Transverse colon (tissue), 4 donors: Measurements from ENCODE around the gene OR2AT4. TPM values are rescaled to one million over a fixed set of nuclear protein-coding genes. Genes with fewer than 3 reads are reported as not detected.

Experiments
- DNase-seq: peaks from one replicate; pipeline ENCODE4 v3.0.0-alpha.2; 2019
- H3K27ac ChIP-seq, 4 donors: fragments of 200-600 bp; sonication (generic); 2 replicates each; pipeline ENCODE4 v1.5.1; 2016 to 2018; ENCODE audit warnings: inconsistent platforms in 4 of 4
- H3K27me3 ChIP-seq: fragments of 200-600 bp; sonication (generic); 2 replicates; pipeline ENCODE4 v1.5.1; 2017; ENCODE audit warnings: inconsistent platforms
- H3K36me3 ChIP-seq, 4 donors: fragments of 200-600 bp; sonication (generic); 2 replicates each; pipeline ENCODE4 v1.5.1; 2017 to 2019; ENCODE audit warnings: inconsistent platforms in 4 of 4
- H3K4me1 ChIP-seq, 4 donors: fragments of 200-600 bp; sonication (generic); 2 replicates each; pipeline ENCODE4 v1.5.1; 2017 to 2020; ENCODE audit warnings: inconsistent platforms in 4 of 4
- H3K4me3 ChIP-seq, 4 donors: fragments of 200-600 bp; sonication (generic); 1 replicate in 1 of 4; 2 replicates in 3 of 4; pipeline versions ENCODE4 v1.5.1 to v1.6.1; 2017 to 2019; ENCODE audit warnings: inconsistent platforms in 4 of 4
- H3K9me3 ChIP-seq, 2 donors: fragments of 200-600 bp; sonication (generic); 2 replicates each; pipeline ENCODE4 v1.5.1; 2017 to 2019; ENCODE audit warnings: inconsistent platforms in 2 of 2
- EP300 ChIP-seq: sonication (generic); formaldehyde crosslinking; IDR thresholded peaks from one replicate; pipeline ENCODE4 v1.6.1; 2017; ENCODE audit warnings: antibody characterized with exemption, low read depth
- POLR2A ChIP-seq: fragments of 450-650 bp; IDR thresholded peaks from one replicate; pipeline ENCODE4 v1.6.1; 2016; ENCODE audit warnings: antibody characterized with exemption, mild to moderate bottlenecking, moderate library complexity
- POLR2AphosphoS5 ChIP-seq, 3 donors: sonication (generic); formaldehyde crosslinking; IDR thresholded peaks; one replicate each; pipeline ENCODE4 v1.6.1; 2016; ENCODE audit warnings: antibody characterized with exemption in 3 of 3
- WGBS, 2 donors: methylation state at CpG; one replicate each; pipeline ENCODE4 v1.1.5; 2018; ENCODE audit warnings: low coverage in 1 of 2; 5-methylcytosine and 5-hydroxymethylcytosine counted together
- in situ Hi-C, 4 donors: fragments of 200-750 bp; cut with MboI; loops; one replicate each; pipeline versions ENCODE4 v1.15.0 to v1.15.1; 2017; ENCODE audit warnings: low sequenced_read_pairs in 3 of 4, low pct_ligation_motif_present in 1 of 4, low pct_unique_long_range_greater_than_20kb in 1 of 4
- intact Hi-C: fragments of 100-400 bp; cut with DNase I; formaldehyde crosslinking; loops from one replicate; pipeline ENCODE4 v1.15.1; 2023; ENCODE audit warnings: low total_unique reads
- total RNA-seq, 4 donors: library from RNA; depleted of rRNA; stranded (reverse); fragments of >200 nt; gene quantifications; one replicate each; pipeline ENCODE4 v1.1.0, GENCODE V29; 2016
- TF ChIP-seq, protein P1 (sequence below), 5 experiments: fragments of 200-600 bp in 3 of 5; fragments of 450-650 bp in 2 of 5; sonication (generic) in 3 of 5; IDR thresholded peaks; 1 replicate in 2 of 5; 2 replicates in 3 of 5; pipeline ENCODE4 v1.5.1; 2016 to 2017; ENCODE audit warnings: antibody characterized with exemption in 5 of 5, inconsistent platforms in 3 of 5, mild to moderate bottlenecking in 2 of 5, moderate library complexity in 1 of 5

Gene OR2AT4
- total RNA-seq, 4 donors from 2014 or later = not detected

- H3K27ac ChIP-seq = no peak overlapping the region
- H3K36me3 ChIP-seq = no peaks in the 10 kb centered on the region
- intact Hi-C loops (no loop called here), in situ Hi-C loops (no loop called here)
- no peaks in the 10 kb centered on the region for H3K4me1 ChIP-seq
- no peak overlapping the region for H3K4me3 ChIP-seq
- DNase-seq = no peak
- WGBS, 2 donors = 90% methylated on average over 3 of the region's 3 CpGs; no CpG with 5 or more reads in 1 of the 2 donors
- TF ChIP-seq POLR2A (no peak), POLR2AphosphoS5 (IDR thresholded peaks at IDR 0.05) (no peak), EP300 (no peak)
- TF ChIP-seq, protein P1, sequence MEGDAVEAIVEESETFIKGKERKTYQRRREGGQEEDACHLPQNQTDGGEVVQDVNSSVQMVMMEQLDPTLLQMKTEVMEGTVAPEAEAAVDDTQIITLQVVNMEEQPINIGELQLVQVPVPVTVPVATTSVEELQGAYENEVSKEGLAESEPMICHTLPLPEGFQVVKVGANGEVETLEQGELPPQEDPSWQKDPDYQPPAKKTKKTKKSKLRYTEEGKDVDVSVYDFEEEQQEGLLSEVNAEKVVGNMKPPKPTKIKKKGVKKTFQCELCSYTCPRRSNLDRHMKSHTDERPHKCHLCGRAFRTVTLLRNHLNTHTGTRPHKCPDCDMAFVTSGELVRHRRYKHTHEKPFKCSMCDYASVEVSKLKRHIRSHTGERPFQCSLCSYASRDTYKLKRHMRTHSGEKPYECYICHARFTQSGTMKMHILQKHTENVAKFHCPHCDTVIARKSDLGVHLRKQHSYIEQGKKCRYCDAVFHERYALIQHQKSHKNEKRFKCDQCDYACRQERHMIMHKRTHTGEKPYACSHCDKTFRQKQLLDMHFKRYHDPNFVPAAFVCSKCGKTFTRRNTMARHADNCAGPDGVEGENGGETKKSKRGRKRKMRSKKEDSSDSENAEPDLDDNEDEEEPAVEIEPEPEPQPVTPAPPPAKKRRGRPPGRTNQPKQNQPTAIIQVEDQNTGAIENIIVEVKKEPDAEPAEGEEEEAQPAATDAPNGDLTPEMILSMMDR (IDR thresholded peaks at IDR 0.05) = no peak
- no peaks in the 10 kb centered on the region for H3K9me3 ChIP-seq
- no peaks in the 10 kb centered on the region for H3K27me3 ChIP-seq
Observed at GRCh38 chr11:75032550-75032935, 64.1 kb downstream of the OR2AT4 start.

DNA sequence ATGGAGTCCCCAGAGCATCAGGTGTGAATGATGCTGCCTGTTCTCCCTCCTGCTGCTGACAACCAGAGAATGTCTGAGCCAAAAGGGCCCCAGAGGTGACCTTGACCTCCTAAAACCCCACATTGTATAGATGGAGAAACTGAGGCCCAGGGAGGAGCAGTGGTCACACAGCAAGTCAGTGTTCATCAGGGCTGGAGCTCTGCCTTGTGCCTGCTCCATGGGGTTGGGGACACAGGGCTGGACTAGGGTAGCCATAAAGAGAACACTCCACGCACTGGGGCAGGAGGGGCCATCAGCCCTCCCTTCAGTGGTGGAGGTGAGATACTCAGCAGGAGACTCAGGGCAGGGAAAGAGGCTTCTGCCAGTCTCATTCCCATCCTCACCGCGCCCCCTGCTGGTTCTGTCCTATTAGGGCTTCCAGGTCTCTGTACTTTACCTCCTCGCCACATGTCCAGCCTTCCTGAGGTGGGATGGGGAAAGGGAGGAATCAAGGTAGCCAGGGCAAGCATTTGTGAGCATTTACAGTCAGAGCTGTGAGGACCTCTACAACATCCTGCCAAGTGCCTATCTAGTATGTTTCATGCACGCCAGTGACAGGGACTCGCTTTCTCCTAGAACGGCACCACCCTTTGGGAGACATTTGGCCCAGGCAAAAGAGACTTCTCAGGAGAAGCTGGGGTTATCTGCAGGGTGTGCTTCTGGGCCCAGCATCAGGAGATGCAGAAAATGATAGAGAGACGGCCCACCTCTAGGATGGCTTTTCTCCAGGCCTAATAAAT, 64.7 kb downstream of the OR2AT4 start:
- Histone ChIP-seq H3K4me1 (no peaks in the 10 kb centered on the region), H3K4me3 (no peak overlapping the region), H3K27ac (no peak overlapping the region), H3K27me3 (no peaks in the 10 kb centered on the region), H3K9me3 (no peaks in the 10 kb centered on the region), H3K36me3 (no peaks in the 10 kb centered on the region)
- TF ChIP-seq, protein P1 (IDR thresholded peaks at IDR 0.05) = peak; percentile 66 to 78 (median 72)
- TF ChIP-seq EP300 (no peak), POLR2A (no peak), POLR2AphosphoS5 (IDR thresholded peaks at IDR 0.05) (no peak)
- intact Hi-C loops (no loop called here), in situ Hi-C loops (no loop called here)
- peak; percentile 80 for DNase-seq
- WGBS, 2 donors = 65% methylated on average over 8 of the region's 8 CpGs; no CpG with 5 or more reads in 1 of the 2 donors

Other genes starting within 250 kb of the OR2AT4 start
- 10 to 100 TPM in 3 of 4 donors, 1 to 10 TPM in 1; 5.7 to 61.0 (median 17.2) TPM for gene XRRA1, start 147.8 kb downstream of the OR2AT4 start, total RNA-seq
- 10 to 100 TPM in 3 of 4 donors, 1 to 10 TPM in 1; 6.4 to 59.9 (median 21.0) TPM for gene SPCS2, start 147.6 kb downstream of the OR2AT4 start, total RNA-seq
- gene NEU3, start 107.9 kb downstream of the OR2AT4 start, total RNA-seq = 10 to 100 TPM in 1 of 4 donors, 1 to 10 TPM in 3; 2.6 to 11.7 (median 3.9) TPM
- 100 to 1,000 TPM in 3 of 4 donors, 10 to 100 TPM in 1; 72.9 to 165 (median 111) TPM for gene SLCO2B1, start 54.2 kb upstream of the OR2AT4 start, total RNA-seq
- gene TPBGL, start 143.9 kb upstream of the OR2AT4 start, total RNA-seq = 1 to 10 TPM in 1 of 4 donors, under 1 TPM in 1, not detected in 2; 0.40 to 3.7 TPM